Common myeloid progenitor, CD34-positive (primary cell): Measurements from ENCODE around the gene SQSTM1.

Experiments
- CTCF ChIA-PET: fragments of 350-600 bp; sonication (Branson Sonifier 250); formaldehyde crosslinking; loops from one replicate; lab custom pipeline; 2021; ENCODE audit warnings: antibody characterized with exemption; lab: Charles Lee
- POLR2A ChIA-PET: fragments of 350-600 bp; sonication (Branson Sonifier 250); formaldehyde crosslinking; loops from one replicate; lab custom pipeline; 2021; ENCODE audit warnings: antibody characterized with exemption; lab: Charles Lee
- DNase-seq, 3 donors: peaks; one replicate each; pipeline versions ENCODE4 v3.0.0 to v3.0.0-alpha.2; 2013
- H3K27ac ChIP-seq, 2 experiments: 1 replicate in 1 of 2; 2 replicates in 1 of 2; pipeline ENCODE4 v1.7.0; 2013; ENCODE audit warnings: inconsistent platforms in 2 of 2, low read length in 2 of 2, mild to moderate bottlenecking in 2 of 2, low read depth in 1 of 2, moderate library complexity in 1 of 2; ENCODE audit not compliant: severe bottlenecking in 2 of 2, insufficient read depth in 1 of 2, poor library complexity in 1 of 2
- H3K27me3 ChIP-seq, 5 experiments: replicated peaks in 2 of 5; 1 replicate in 3 of 5; 2 replicates in 2 of 5; pipeline versions ENCODE4 v1.6.1 to v1.7.0; 2013; ENCODE audit warnings: low read length in 4 of 5, mild to moderate bottlenecking in 2 of 5, moderate library complexity in 2 of 5, inconsistent platforms in 1 of 5; ENCODE audit not compliant: insufficient read depth in 5 of 5, control insufficient read depth in 4 of 5
- H3K36me3 ChIP-seq, 4 experiments: 1 replicate in 2 of 4; 2 replicates in 2 of 4; pipeline versions ENCODE4 v1.6.1 to v1.7.0; 2013; ENCODE audit warnings: low read length in 3 of 4, control low read depth in 1 of 4, mild to moderate bottlenecking in 1 of 4; ENCODE audit not compliant: control insufficient read depth in 4 of 4, insufficient read depth in 4 of 4
- H3K4me1 ChIP-seq, 4 experiments: 1 replicate in 3 of 4; 2 replicates in 1 of 4; pipeline versions ENCODE4 v1.6.1 to v1.7.1; 2013; ENCODE audit warnings: low read length in 3 of 4, mild to moderate bottlenecking in 3 of 4, control low read depth in 1 of 4, inconsistent platforms in 1 of 4, moderate library complexity in 1 of 4; ENCODE audit not compliant: control insufficient read depth in 4 of 4, insufficient read depth in 4 of 4; ENCODE audit errors: control extremely low read depth in 1 of 4
- H3K4me3 ChIP-seq, 7 experiments: 1 replicate in 4 of 7; 2 replicates in 3 of 7; pipeline versions ENCODE4 v1.5.1 to v1.7.0; 2013; ENCODE audit warnings: mild to moderate bottlenecking in 7 of 7, low read length in 6 of 7, moderate library complexity in 6 of 7, inconsistent platforms in 2 of 7, low read depth in 2 of 7, control low read depth in 1 of 7; ENCODE audit not compliant: insufficient read depth in 4 of 7, control insufficient read depth in 1 of 7; ENCODE audit errors: extremely low read depth in 1 of 7
- H3K9me3 ChIP-seq, 5 experiments: 1 replicate in 4 of 5; 2 replicates in 1 of 5; pipeline versions ENCODE4 v1.6.1 to v1.7.1; 2013; ENCODE audit warnings: low read length in 4 of 5, mild to moderate bottlenecking in 2 of 5, inconsistent platforms in 1 of 5, low read depth in 1 of 5, moderate library complexity in 1 of 5; ENCODE audit not compliant: control insufficient read depth in 4 of 5, insufficient read depth in 2 of 5; ENCODE audit errors: control extremely low read depth in 1 of 5
- WGBS: methylation state at CpG from one replicate; pipeline ENCODE4 v1.1.5; 2013; ENCODE audit not compliant: insufficient coverage; 5-methylcytosine and 5-hydroxymethylcytosine counted together

The SQSTM1 gene

DNA sequence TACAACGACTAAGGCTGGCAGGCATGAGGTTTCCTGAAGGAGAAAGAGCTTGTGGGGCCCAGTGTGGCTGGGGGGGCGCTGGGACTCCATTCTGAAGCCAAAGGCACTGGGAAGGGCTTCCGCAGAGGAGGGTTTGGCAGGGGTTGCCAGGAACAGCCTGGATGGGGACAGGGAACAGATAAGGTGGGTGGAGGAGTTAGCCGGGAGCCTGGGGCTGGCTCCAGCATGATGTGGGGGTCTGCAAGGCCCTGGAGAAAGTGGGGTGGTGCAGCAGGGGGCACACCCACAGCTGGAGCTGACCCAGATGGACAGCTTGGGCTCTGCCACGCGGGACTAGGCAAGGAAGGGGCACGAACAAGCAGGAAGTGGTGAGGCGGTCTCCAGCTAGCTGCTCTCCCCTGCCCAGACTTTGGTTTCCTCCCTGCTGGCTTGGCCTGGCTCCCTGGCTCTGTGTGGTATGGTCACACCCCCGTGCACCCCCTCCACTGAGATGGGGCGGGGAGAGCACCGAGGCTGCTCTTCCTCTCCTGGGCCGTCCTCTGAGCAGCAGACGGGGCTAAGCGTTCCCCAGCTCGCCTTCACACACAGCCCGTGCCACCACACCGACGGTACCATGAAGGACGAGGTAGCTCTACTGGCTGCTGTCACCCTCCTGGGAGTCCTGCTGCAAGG is 27.1 kb upstream of the SQSTM1 start, which contains the start of gene LTC4S:
TSS of gene LTC4S (plus strand) at position 519 of the 672 bp plus-strand sequence. CDS start at position 614, 95 bp downstream.
- ChIA-PET POLR2A (interaction anchor here (0.6 to 4.1 kb wide), 5 partner anchors 26 to 88 kb away, joined by 3 to 16 read pairs (median 4); partner anchors contain the start of genes MAML1 and SQSTM1), CTCF (interaction anchor here (0.6 to 8.3 kb wide), 10 partner anchors 9 to 53 kb away, joined by 3 to 211 read pairs (median 4); no protein-coding TSS in a partner anchor)
- 0% methylated on average over 16 of the region's 19 CpGs for whole genome bisulfite sequencing
- peaks cover 5 to 57% (median 54%) of the 10 kb centered on the region in 4 experiments for H3K4me1 ChIP-seq
- no peaks in the 10 kb centered on the region for H3K9me3 ChIP-seq
- H3K27ac ChIP-seq: no peak within 1 kb of the TSS
- H3K36me3 ChIP-seq: peaks cover 0 to 17% (median 13%) of the 10 kb centered on the region in 4 experiments
- H3K4me3 ChIP-seq: peak within 1 kb of the TSS in 6 of 7 experiments; percentile 19 to 74 (median 60)
- peak; percentile 77 to 91 (median 88) for DNase-seq
- no peaks in the 10 kb centered on the region for H3K27me3 ChIP-seq

DNA sequence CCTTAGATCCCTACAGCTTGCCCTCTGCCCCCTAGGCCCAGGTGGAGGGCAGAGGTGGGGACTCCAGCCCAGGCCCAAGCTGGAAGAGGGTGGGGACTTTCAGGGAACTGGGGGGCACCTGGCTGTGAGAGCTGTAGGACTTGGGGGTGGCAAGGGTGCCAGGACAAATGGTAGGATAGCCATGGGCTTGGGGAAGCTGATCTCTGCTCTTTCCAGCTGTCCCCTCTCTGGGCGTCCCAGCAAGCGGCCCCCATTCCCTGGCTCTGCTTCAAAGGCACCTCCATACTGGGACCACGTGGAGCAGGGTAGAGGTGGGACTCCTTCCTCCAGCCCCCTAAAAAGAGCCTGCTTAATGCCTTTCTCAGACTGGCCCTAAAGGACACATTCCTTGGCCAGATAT is 26.5 kb upstream of the SQSTM1 start:
- POLR2A ChIA-PET: interaction anchor here (0.8 to 4.1 kb wide), 4 partner anchors 26 to 61 kb away, joined by 3 to 16 read pairs (median 5); partner anchors contain the start of genes MAML1 and SQSTM1

DNA sequence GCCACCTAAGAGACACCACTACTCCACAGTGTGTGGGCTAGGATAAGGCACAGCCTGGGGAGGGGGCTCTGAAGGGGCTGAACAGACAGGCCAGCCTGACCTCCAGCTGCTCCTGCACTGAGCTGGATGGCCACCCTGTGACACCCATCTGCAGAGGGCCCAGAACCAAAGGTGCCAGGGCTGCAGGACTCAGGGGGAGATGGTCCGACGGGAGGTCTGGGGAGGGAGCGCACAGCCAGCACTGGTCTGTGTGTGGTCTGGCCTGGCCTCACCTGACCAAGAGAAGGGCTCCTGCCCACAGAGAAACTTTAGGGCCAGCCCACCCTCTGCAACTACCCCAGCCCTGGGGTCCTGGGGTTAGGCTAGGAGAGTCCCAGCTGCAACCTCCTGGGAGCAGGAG is 26.1 kb upstream of the SQSTM1 start:
- ChIA-PET POLR2A (interaction anchor here (1.3 to 4.1 kb wide), 4 partner anchors 25 to 62 kb away, joined by 4 to 16 read pairs (median 8); partner anchors contain the start of genes MAML1 and SQSTM1), CTCF (interaction anchor here (1.1 to 8.3 kb wide), 9 partner anchors 8 to 79 kb away, joined by 3 to 211 read pairs (median 4); no protein-coding TSS in a partner anchor)
- H3K36me3 ChIP-seq: peaks cover 7 to 26% (median 22%) of the 10 kb centered on the region in 4 experiments
- no peak for DNase-seq
- H3K4me1 ChIP-seq: peaks cover 5 to 57% (median 54%) of the 10 kb centered on the region in 4 experiments
- H3K27me3 ChIP-seq: no peaks in the 10 kb centered on the region
- peak overlapping the region in 3 of 7 experiments; percentile 57 to 74 (median 72) for H3K4me3 ChIP-seq
- H3K9me3 ChIP-seq: no peaks in the 10 kb centered on the region
- no peak overlapping the region for H3K27ac ChIP-seq
- 94% methylated on average over 3 of the region's 3 CpGs for WGBS

More for the DNA sequence above, 26.5 kb upstream of the SQSTM1 start:
- CTCF ChIA-PET: interaction anchor here (0.8 to 8.3 kb wide), 10 partner anchors 9 to 40 kb away, joined by 3 to 211 read pairs (median 4); no protein-coding TSS in a partner anchor
- Histone ChIP-seq H3K4me3 (peak overlapping the region in 6 of 7 experiments; percentile 19 to 63 (median 50)), H3K4me1 (peaks cover 5 to 57% (median 54%) of the 10 kb centered on the region in 4 experiments), H3K9me3 (no peaks in the 10 kb centered on the region), H3K27me3 (no peaks in the 10 kb centered on the region), H3K36me3 (peaks cover 3 to 22% (median 18%) of the 10 kb centered on the region in 4 experiments), H3K27ac (no peak overlapping the region)
- no peak for DNase-seq
- WGBS: 56% methylated on average over 3 of the region's 3 CpGs

DNA sequence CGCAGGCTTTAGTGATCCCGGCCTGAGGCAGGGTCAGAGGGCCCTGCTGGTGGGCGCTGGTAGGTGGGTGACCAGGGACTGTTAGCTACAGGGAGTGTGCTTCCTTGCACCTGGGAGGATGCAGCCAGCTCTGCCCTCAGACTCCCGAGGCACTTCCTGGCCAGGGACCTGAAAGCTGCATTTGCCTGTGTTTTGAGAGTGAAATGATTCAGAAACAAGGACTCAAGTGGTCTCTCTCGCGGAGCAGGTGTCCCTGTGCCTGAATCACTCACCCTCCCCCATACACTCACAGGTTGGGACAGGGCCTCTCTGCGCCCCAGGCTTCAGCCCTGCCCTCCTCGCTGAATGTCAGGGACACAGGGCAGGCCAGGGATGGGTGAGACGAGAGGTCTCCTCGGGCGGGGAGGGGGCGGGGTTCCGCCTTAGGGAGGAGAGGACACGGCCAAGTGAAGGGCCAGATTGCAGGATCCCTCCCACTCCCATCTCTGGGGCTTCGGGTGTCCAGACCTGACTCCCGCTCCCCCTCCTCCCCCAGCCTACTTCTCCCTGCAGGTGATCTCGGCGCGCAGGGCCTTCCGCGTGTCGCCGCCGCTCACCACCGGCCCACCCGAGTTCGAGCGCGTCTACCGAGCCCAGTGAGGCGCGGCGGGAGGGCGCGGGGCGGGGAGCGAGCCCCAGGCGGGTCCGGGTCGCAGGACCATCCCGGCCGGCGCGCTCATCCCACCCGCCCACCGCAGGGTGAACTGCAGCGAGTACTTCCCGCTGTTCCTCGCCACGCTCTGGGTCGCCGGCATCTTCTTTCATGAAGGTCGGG is 25.4 kb upstream of the SQSTM1 start:
- ChIA-PET CTCF (interaction anchor here (1.0 to 8.3 kb wide), 7 partner anchors 10 to 78 kb away, joined by 3 to 211 read pairs (median 4); no protein-coding TSS in a partner anchor), POLR2A (interaction anchor here (0.6 to 4.1 kb wide), 4 partner anchors 25 to 63 kb away, joined by 3 to 16 read pairs (median 8); partner anchors contain the start of genes MAML1 and SQSTM1)
- DNase-seq: no peak
- Histone ChIP-seq H3K36me3 (peaks cover 11 to 33% (median 29%) of the 10 kb centered on the region in 4 experiments), H3K4me3 (peak overlapping the region; percentile 11 to 76 (median 66)), H3K4me1 (peaks cover 5 to 57% (median 54%) of the 10 kb centered on the region in 4 experiments), H3K27me3 (no peaks in the 10 kb centered on the region), H3K9me3 (no peaks in the 10 kb centered on the region), H3K27ac (no peak overlapping the region)
- WGBS: 10% methylated on average over 49 of the region's 53 CpGs

DNA sequence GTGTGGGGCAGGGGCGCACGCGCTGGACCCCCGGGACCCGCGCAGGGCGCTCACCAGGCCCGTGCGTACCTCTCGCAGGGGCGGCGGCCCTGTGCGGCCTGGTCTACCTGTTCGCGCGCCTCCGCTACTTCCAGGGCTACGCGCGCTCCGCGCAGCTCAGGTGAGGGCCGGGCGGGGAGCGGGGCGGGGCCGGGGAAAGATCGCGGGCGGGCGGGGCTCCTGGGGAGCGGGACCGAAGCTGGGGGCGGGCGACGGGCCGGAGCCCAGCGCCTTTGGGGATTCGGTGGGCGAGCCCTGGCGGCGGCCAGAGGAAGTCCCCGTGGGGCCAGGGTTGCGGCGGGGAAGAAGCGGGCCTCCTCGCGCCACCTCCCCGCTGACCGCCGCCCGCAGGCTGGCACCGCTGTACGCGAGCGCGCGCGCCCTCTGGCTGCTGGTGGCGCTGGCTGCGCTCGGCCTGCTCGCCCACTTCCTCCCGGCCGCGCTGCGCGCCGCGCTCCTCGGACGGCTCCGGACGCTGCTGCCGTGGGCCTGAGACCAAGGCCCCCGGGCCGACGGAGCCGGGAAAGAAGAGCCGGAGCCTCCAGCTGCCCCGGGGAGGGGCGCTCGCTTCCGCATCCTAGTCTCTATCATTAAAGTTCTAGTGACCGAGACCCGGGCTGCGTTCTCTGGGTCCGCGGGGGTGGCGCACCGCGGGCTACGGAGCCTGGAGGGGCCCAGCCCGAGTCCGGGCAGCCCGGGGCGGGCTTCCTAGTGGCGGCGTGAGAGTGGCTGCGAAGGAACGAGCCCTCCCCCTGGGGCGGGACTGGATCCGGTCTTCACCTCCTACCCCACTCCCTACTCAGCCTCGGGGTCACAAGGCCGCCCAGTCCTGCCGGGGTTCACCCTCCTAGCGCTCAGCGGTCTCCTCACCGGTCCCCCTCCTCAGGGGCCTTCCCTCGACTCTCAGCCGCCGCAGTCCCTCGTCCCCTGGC is 24.6 kb upstream of the SQSTM1 start:
- DNase-seq: peak; percentile 69 to 89 (median 76)
- Histone ChIP-seq H3K36me3 (peaks cover 11 to 42% (median 35%) of the 10 kb centered on the region in 4 experiments), H3K4me3 (peak overlapping the region; percentile 28 to 76 (median 66)), H3K9me3 (no peaks in the 10 kb centered on the region), H3K27me3 (no peaks in the 10 kb centered on the region), H3K4me1 (peaks cover 5 to 56% (median 54%) of the 10 kb centered on the region in 4 experiments), H3K27ac (peak overlapping the region in 1 of 2 experiments; percentile 34)
- ChIA-PET CTCF (interaction anchor here (1.0 to 8.3 kb wide), 13 partner anchors 10 to 127 kb away, joined by 3 to 211 read pairs (median 4); no protein-coding TSS in a partner anchor), POLR2A (interaction anchor here (0.6 to 4.1 kb wide), 5 partner anchors 15 to 40 kb away, joined by 3 to 16 read pairs (median 3); partner anchors contain the start of gene SQSTM1)
- WGBS: 3% methylated on average over 73 of the region's 113 CpGs
